NCI-H526 treated with DMSO at 0.1 percent for 48 hours (cell line): Measurements from ENCODE around the gene BEST2.
"Not testable (repeated sequence)": the region's sequence is repeated elsewhere in the genome, so short reads cannot be mapped to it uniquely, and the experiment has no call there.

Experiments used
- DNase-seq: peaks from one replicate; lab custom pipeline; 2025; lab: John Stamatoyannopoulos, UW

The BEST2 gene

DNA sequence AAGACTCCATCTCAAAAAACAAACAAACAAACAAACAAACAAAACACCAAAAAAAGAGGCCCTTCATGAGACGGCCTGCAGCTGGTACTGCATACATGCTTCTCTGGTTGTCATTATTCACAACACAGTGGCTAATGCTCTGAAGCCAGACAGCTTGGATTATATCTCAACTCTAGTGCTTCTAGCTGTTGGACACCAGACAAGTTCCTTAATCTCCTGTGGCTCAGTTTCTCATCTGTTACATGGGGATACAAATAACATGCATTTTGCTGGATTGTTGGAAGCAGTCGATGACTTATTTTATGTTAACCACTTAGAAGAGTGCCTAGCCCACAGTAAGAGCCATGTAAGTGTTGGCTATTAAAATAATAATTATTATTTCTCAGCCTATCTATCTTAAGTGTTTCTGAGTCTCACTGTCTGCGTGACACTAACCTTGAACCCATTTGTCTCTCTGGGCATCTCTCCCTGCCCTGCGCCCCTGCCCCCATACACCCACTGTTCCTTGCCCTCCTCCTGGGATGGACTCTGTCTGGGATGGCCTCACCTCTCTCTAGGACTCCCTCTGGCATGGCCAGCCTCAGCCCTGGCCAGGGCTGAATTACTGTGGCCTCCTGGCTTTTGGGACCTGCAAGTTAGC, 36.6 kb downstream of the BEST2 start:
- no peak for DNase-seq

DNA sequence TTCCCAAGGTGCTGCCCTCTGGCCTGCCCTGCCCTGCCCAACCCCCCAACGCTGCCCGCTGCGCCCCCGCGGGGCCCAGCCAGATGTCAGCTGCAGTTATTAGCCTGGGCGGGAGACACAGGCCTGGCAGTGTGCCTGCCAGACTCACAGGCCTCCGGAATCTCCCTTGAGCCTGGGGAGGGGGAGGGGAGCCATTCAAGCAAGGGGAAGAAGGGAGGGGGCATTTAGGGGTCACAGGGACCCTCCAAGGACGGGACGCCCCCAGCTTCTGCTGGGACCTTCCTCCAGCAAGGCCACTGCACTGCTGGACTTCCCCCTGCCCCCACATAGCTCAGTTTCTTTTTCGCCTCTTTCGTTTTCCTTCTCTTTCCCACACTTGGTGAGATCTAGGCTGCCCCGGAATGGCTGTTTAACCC, 37.1 kb downstream of the BEST2 start:
- DNase-seq, result no peak

GRCh38 chr19:12789098-12789903, 37.7 kb downstream of the BEST2 start:
- no peak for DNase-seq

DNA sequence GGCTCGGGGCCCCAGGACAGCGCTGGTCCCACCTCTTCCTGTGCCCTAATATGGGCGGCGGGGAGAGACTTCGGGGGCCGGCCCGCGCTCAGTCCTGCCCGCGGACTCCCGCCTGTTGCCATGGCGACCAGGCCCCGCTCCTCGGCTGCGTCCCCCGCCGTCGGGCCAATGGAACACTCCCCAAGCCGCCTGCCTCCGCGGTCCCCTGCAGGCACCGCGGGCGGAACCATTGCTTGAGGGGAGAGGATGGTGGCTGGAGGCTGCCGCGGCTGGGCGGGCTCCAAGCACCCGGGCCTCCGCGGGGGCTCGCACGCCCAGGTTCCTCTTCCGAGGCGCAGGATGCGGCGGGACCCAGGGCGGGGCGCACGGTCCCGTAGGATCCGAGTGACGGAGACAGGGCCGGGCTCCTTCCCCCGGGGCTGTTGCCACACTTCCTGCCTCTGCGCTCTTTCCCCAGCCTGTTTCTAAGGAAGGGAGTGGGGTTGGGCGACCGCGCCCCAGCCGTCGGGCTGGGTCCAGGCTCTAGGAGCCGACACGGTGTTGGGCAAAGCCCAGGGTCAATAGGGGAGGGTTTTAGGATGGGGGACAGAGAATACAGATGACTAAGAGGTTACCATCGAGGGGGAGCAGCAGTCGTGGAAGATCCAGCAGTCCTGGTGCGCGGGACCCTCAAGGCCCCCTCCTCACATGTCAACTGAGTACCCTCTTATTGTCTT, 38.5 kb downstream of the BEST2 start:
- DNase-seq, result peak; percentile 61

DNA sequence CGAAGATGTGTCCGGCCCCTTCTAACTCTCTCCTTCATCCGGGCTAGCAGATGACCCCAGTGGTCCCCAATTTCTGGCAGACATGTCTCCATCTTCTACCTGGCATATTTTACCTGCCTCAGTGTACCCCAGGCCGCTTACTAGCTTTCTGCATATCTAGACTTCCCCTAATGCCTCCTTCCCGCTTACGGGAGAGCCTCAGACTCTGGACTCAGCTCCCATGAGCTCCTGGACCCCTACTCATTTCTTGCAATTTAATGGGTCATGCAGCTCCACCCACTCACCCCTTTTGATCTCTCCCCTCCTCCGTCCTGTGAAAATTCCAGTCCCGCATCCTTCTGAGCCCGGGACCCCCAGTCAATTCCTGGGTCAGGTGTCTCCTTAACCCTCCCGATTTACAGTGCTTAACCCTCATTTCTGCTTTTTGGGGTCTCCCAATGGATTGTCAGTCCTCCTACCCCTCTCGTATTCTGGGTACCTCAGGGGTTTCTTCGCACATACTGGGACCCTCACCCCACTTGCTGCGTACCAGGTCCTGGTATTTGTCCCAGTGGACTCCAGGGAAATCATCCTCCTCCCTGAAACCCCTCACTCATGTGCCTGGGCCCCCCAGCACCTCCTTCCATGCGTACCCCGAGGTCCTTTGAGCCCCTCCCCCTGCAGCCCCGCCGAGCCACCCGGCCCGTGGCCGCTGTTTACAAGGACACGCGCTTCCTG, 39.2 kb downstream of the BEST2 start:
- no peak for DNase-seq

GRCh38 chr19:12791345-12792050, 39.9 kb downstream of the BEST2 start, which contains the start of gene JUNB:
JUNB (plus strand) TSS chr19:12791486; CDS start chr19:12791772, 286 bp downstream.
- peak; percentile 84 for DNase-seq

- DNase-seq, result no peak
Observed at GRCh38 chr19:12792051-12792852, 40.7 kb downstream of the BEST2 start.

GRCh38 chr19:12792853-12793289, 41.3 kb downstream of the BEST2 start:
- no peak for DNase-seq

DNA sequence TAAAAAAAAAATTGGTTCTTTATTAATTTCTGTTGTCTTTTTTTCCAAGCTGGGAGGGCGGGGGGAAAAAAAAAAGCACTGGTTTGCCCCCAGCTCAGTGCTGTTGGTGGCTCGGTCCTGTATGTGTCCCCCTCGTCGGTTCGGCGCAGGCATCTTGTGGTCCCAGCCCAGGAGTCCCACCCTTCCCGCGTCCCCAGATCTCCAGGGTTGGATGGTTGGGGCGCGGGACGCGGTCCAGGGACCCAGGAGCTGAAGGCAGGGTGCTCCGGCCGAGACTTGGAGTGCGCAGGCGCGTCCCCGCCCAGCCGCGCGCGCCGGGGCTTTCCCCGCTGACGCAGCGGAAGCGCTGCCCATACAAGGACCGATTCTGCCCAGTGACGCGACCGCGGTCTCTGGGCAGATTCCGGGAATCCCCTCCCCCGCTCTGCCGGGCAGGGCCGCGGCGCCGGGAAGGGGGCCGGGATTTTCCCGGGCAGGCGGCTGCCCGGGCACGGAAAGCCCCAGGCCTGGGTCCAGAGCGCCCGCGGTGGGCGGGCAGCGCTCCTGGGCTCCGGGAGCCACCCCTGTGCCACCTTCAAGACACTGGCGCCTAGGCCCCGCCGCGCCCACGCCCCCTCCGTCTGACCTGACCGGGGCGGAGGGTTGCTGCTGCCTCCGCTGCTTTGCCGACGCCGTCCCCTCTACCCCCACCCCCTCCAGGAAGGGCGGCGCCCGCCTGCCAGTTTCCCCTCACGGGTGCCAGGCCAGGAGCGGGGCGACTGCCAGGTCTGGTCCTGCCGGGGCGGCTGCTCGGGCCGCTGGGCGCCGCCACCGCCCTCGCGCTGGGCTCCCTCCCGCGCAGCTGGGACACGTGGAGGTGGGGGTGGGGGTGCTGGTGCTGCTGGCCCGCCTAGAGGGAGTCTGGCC, 42.0 kb downstream of the BEST2 start:
- peak; percentile 52 for DNase-seq

- no peak for DNase-seq
Observed at GRCh38 chr19:12794196-12794941, 42.8 kb downstream of the BEST2 start.

GRCh38 chr19:12794971-12795381, 43.4 kb downstream of the BEST2 start:
- DNase-seq, result no peak

GRCh38 chr19:12796146-12797071, 44.8 kb downstream of the BEST2 start:
- peak; percentile 52 for DNase-seq

GRCh38 chr19:12797141-12797587, 45.6 kb downstream of the BEST2 start:
- DNase-seq, result no peak

GRCh38 chr19:12797607-12798006, 46.0 kb downstream of the BEST2 start:
- not testable (repeated sequence) for DNase-seq

- no peak for DNase-seq
Observed at GRCh38 chr19:12799742-12800465, 48.3 kb downstream of the BEST2 start.

- DNase-seq, result no peak
Observed at GRCh38 chr19:12800466-12800770, 48.8 kb downstream of the BEST2 start.

DNA sequence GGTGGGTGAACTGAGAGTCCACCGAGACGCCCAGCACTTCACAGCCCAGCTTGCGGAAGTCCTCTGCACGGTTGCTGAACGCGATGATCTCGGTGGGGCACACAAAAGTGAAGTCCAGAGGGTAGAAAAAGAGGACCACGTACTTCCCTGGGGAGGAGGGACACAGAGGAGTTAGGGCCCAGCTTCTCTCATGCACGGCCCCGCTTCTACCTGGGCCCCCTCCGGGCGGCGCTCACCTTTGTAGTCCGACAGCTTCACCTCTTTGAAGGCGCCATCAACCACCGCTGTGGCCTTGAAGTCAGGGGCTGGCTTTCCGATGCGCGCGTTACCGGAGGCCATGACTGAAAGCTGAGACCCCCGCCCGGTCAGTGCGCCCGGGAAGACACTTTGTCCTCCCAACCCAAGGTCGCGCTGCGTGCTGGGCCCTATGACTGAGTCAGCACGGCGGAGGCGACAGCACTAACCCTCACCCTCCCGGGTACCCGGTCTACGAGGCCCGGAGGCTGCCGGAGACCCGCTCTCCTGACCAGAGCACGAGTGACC, 49.4 kb downstream of the BEST2 start:
- no peak for DNase-seq
